ENCODE results near the gene AVPR1B. TPM values are rescaled to one million over a fixed set of nuclear protein-coding genes. Genes with fewer than 3 reads are reported as not detected.

AVPR1B gene
- total RNA-seq, 1 experiment from 2014 or later: not detected

DNA sequence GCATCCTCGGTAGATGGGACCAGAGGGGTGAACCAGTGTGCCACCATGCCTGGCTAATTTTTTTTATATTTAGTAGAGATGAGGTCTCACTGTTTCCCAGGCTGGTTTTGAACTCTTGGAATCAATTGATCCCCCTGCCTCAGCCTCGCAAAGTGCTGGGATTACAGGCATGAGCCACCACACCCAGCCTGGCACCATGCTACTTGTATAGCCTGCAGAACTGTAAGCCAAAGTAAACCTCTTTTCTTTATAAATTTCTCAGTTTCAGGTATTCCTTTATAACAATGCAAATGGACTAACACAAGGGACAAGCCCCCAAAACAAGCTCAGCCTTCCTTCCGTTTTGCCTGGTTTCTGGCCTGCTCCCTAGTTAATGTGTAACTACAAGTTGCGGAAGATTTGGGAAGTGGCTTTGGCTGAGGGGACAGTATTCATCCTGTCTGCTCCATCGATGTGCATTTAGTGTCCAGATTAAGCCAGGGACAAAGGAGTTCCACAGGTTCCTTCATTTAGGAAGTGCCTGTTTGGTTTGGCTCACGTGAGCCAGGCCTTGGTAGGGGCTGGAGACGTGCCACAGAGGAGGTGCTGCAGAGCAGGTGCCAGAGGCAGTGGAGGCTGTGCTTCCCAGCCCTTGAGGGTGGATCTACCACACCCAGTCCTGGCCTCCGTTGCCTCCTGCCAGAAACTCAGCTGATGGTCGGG, 4.4 kb downstream of the AVPR1B start:
- H3K23me2 ChIP-seq (ENCODE audit: insufficient read length, low read depth, low read length, poor library complexity, severe bottlenecking): peaks cover 10% of the 10 kb centered on the region
- H3K9me3 Mint-ChIP-seq: no peaks in the 10 kb centered on the region
- H3K4me1 Mint-ChIP-seq: peaks cover 7% of the 10 kb centered on the region in 2 experiments
- no peak overlapping the region for H3K4me2 ChIP-seq (ENCODE audit: insufficient read depth, insufficient read length, low read length)
- H3K4ac ChIP-seq (ENCODE audit: low read depth, low read length): no peak overlapping the region
- no peaks in the 10 kb centered on the region for H3K36me3 Mint-ChIP-seq (ENCODE audit: insufficient read depth in 1 of 3, low read depth in 3 of 3)
- H2AFZ ChIP-seq (ENCODE audit: low read length): no peak overlapping the region
- H4K20me1 ChIP-seq (ENCODE audit: control insufficient read depth, insufficient read depth, insufficient read length): no peaks in the 10 kb centered on the region
- H2BK12ac ChIP-seq (ENCODE audit: insufficient read length, low read depth, low read length): no peak overlapping the region
- no peak overlapping the region for H3K9ac ChIP-seq (ENCODE audit: extremely low read depth, insufficient read length, low read length)
- DNase-seq: no peak
- no peak overlapping the region for H4K91ac ChIP-seq (ENCODE audit: insufficient read length, low read depth, low read length)
- H2BK5ac ChIP-seq (ENCODE audit: insufficient read length, low read length): no peak overlapping the region
- H3K56ac ChIP-seq (ENCODE audit: insufficient read length, low read depth, low read length): no peak overlapping the region
- H3K27ac Mint-ChIP-seq: peak overlapping the region in 1 of 3 experiments; percentile 55; a peak in 1 of 7 replicates
- H4K5ac ChIP-seq (ENCODE audit: insufficient read length, low read depth, low read length): no peak overlapping the region
- TF ChIP-seq, protein P1, sequence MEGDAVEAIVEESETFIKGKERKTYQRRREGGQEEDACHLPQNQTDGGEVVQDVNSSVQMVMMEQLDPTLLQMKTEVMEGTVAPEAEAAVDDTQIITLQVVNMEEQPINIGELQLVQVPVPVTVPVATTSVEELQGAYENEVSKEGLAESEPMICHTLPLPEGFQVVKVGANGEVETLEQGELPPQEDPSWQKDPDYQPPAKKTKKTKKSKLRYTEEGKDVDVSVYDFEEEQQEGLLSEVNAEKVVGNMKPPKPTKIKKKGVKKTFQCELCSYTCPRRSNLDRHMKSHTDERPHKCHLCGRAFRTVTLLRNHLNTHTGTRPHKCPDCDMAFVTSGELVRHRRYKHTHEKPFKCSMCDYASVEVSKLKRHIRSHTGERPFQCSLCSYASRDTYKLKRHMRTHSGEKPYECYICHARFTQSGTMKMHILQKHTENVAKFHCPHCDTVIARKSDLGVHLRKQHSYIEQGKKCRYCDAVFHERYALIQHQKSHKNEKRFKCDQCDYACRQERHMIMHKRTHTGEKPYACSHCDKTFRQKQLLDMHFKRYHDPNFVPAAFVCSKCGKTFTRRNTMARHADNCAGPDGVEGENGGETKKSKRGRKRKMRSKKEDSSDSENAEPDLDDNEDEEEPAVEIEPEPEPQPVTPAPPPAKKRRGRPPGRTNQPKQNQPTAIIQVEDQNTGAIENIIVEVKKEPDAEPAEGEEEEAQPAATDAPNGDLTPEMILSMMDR (conservative IDR thresholded peaks at IDR 0.05): no peak
- no peak overlapping the region for H3K18ac ChIP-seq (ENCODE audit: insufficient read length, low read depth, low read length)
- no peak overlapping the region for H3T11ph ChIP-seq (ENCODE audit: low read length)
- H3K4me3 Mint-ChIP-seq: no peak overlapping the region
- no peaks in the 10 kb centered on the region for H3K79me2 ChIP-seq (ENCODE audit: insufficient read depth, low read length)
- no peak overlapping the region for H3K23ac ChIP-seq (ENCODE audit: insufficient read length, low read depth, low read length)
- H3K27me3 Mint-ChIP-seq (ENCODE audit: low read depth): peaks cover 41% of the 10 kb centered on the region
- no peaks in the 10 kb centered on the region for H3K9me3 ChIP-seq (ENCODE audit: control insufficient read depth, low read depth, low read length)
- no peak overlapping the region; the same call in 1 of the 2 replicates for H3K14ac ChIP-seq (ENCODE audit: insufficient read depth, low read length)
- H3K4me1 ChIP-seq (ENCODE audit: insufficient read depth, low read length): no peaks in the 10 kb centered on the region
- no peak overlapping the region for H4K8ac ChIP-seq (replicated peaks; ENCODE audit: insufficient read length, low read depth, low read length)
- no CpG with 5 or more reads among the region's 9 CpGs for WGBS (ENCODE audit: extremely low coverage, insufficient read length, low lambda C conversion rate)
- H3K79me1 ChIP-seq (ENCODE audit: insufficient read depth, low read depth, low read length, poor library complexity, severe bottlenecking): no peaks in the 10 kb centered on the region
- H2BK120ac ChIP-seq (ENCODE audit: low read depth, low read length, poor library complexity, severe bottlenecking): no peak overlapping the region
- no peak overlapping the region for H2BK15ac ChIP-seq (ENCODE audit: low read depth, low read length)
- no peak overlapping the region for H2AK5ac ChIP-seq (ENCODE audit: insufficient read length, low read length)
- no peak overlapping the region for H3K27ac ChIP-seq (ENCODE audit: insufficient read length, low read depth, low read length)
- H2BK20ac ChIP-seq (ENCODE audit: low read depth, low read length, poor library complexity, severe bottlenecking): no peak overlapping the region
- H3K27me3 ChIP-seq (ENCODE audit: insufficient read depth, low read length): no peaks in the 10 kb centered on the region; the same call in 1 of the 2 replicates
